Ishikawa (cell line): ENCODE results near the gene PTPN11.

Source experiments
- CEBPB ChIP-seq: IDR thresholded peaks from 2 replicates; pipeline ENCODE4 v1.6.1; 2012
- CREB1 ChIP-seq: IDR thresholded peaks from 2 replicates; pipeline ENCODE4 v1.6.1; 2012; ENCODE audit warnings: low read depth
- EGR1 ChIP-seq: IDR thresholded peaks from 2 replicates; pipeline ENCODE4 v1.6.1; 2012
- EP300 ChIP-seq: IDR thresholded peaks from 2 replicates; pipeline ENCODE4 v1.6.1; 2012; ENCODE audit warnings: borderline replicate concordance
- FOXM1 ChIP-seq: IDR thresholded peaks from 2 replicates; pipeline ENCODE4 v1.6.1; 2012; ENCODE audit warnings: low read depth, borderline replicate concordance
- MAX ChIP-seq: IDR thresholded peaks from 2 replicates; pipeline ENCODE4 v1.6.1; 2012
- NFIC ChIP-seq: IDR thresholded peaks from 2 replicates; pipeline ENCODE4 v1.6.1; 2012
- RAD21 ChIP-seq: IDR thresholded peaks from 2 replicates; pipeline ENCODE4 v1.6.1; 2012; ENCODE audit warnings: low read depth
- REST ChIP-seq: IDR thresholded peaks from 2 replicates; pipeline ENCODE4 v1.6.1; 2012; ENCODE audit warnings: low read depth, mild to moderate bottlenecking
- TAF1 ChIP-seq: IDR thresholded peaks from 2 replicates; pipeline ENCODE4 v1.6.1; 2012; ENCODE audit warnings: low read depth, mild to moderate bottlenecking
- TCF12 ChIP-seq: IDR thresholded peaks from 2 replicates; pipeline ENCODE4 v1.6.1; 2012; ENCODE audit warnings: low read depth
- TEAD4 ChIP-seq: IDR thresholded peaks from 2 replicates; pipeline ENCODE4 v1.6.1; 2012
- USF1 ChIP-seq: IDR thresholded peaks from 2 replicates; pipeline ENCODE4 v1.6.1; 2012
- YY1 ChIP-seq: IDR thresholded peaks from 2 replicates; pipeline ENCODE4 v1.6.1; 2012; ENCODE audit warnings: low read depth
- ZBTB7A ChIP-seq: IDR thresholded peaks from 2 replicates; pipeline ENCODE4 v1.6.1; 2012; ENCODE audit warnings: low read depth

PTPN11 gene

GRCh38 chr12:112503512-112503911 lies 84.8 kb downstream of the PTPN11 start:
- TF ChIP-seq NFIC = no peak
- TF ChIP-seq FOXM1 = no peak
- no peak for TF ChIP-seq CREB1
- TF ChIP-seq REST = no peak
- TF ChIP-seq ZBTB7A = no peak

- no peak for TF ChIP-seq EGR1
- no peak for TF ChIP-seq EP300
- no peak for TF ChIP-seq YY1
- TF ChIP-seq TCF12 = no peak
- TF ChIP-seq FOXM1 = no peak
- no peak for TF ChIP-seq RAD21
- TF ChIP-seq TEAD4 = no peak
- no peak for TF ChIP-seq TAF1
- TF ChIP-seq ZBTB7A = no peak
- no peak for TF ChIP-seq CREB1
- no peak for TF ChIP-seq NFIC
- no peak for TF ChIP-seq MAX
- TF ChIP-seq USF1 = no peak
Measured at GRCh38 chr12:112506513-112507166, 87.9 kb downstream of the PTPN11 start.

GRCh38 chr12:112513471-112513870 lies 94.7 kb downstream of the PTPN11 start:
- TF ChIP-seq CREB1 (no peak), RAD21 (no peak), MAX (no peak), TAF1 (no peak), REST (no peak), NFIC (no peak), TCF12 (no peak)

GRCh38 chr12:112514456-112514855 lies 95.7 kb downstream of the PTPN11 start:
- TF ChIP-seq FOXM1 (no peak), MAX (no peak)

- no peak for TF ChIP-seq RAD21
- no peak for TF ChIP-seq TAF1
- TF ChIP-seq FOXM1 = no peak
- TF ChIP-seq NFIC = no peak
- TF ChIP-seq MAX = no peak
- no peak for TF ChIP-seq TCF12
- no peak for TF ChIP-seq YY1
- no peak for TF ChIP-seq REST
- no peak for TF ChIP-seq CREB1
- TF ChIP-seq USF1 = no peak
- TF ChIP-seq CEBPB = no peak
- no peak for TF ChIP-seq ZBTB7A
- TF ChIP-seq TEAD4 = no peak
- TF ChIP-seq EGR1 = no peak
- no peak for TF ChIP-seq EP300
Measured at GRCh38 chr12:112514926-112515642, 96.3 kb downstream of the PTPN11 start.
